WERI-Rb-1 (cell line): ENCODE data around the gene SSH3.

ENCODE experiments used
- DNase-seq: peaks from one replicate; pipeline ENCODE4 v3.0.0-alpha.2; 2020
- H3K27ac ChIP-seq: fragments of 250-450 bp; sonication (Bioruptor Pico); 2 replicates; pipeline ENCODE4 v1.5.1; 2020; ENCODE audit warnings: mild to moderate bottlenecking, moderate library complexity
- H3K27me3 ChIP-seq: fragments of 250-450 bp; sonication (Bioruptor Pico); 2 replicates; pipeline ENCODE4 v1.5.1; 2021; ENCODE audit warnings: mild to moderate bottlenecking, low read depth, moderate library complexity; ENCODE audit not compliant: insufficient read depth, severe bottlenecking
- H3K36me3 ChIP-seq: fragments of 250-450 bp; sonication (Bioruptor Pico); 2 replicates; pipeline ENCODE4 v1.5.1; 2020; ENCODE audit warnings: mild to moderate bottlenecking, moderate library complexity
- H3K4me3 ChIP-seq: 2 replicates; pipeline ENCODE4 v1.5.1; 2011; ENCODE audit warnings: low read depth, mild to moderate bottlenecking, control low read depth, low read length
- H3K9me3 ChIP-seq: fragments of 250-450 bp; sonication (Bioruptor Pico); 2 replicates; pipeline ENCODE4 v1.5.1; 2021; ENCODE audit warnings: mild to moderate bottlenecking, moderate library complexity; ENCODE audit not compliant: severe bottlenecking
- CTCF ChIP-seq: IDR thresholded peaks from 2 replicates; pipeline ENCODE4 v1.5.1; 2011; ENCODE audit warnings: low read depth, mild to moderate bottlenecking, control low read depth, inconsistent platforms, low read length

The SSH3 gene

GRCh38 chr11:67349457-67349856 lies 46.1 kb downstream of the SSH3 start:
- no peaks in the 10 kb centered on the region for H3K27me3 ChIP-seq
- no peak overlapping the region for H3K27ac ChIP-seq
- no peaks in the 10 kb centered on the region for H3K36me3 ChIP-seq
- no peak for TF ChIP-seq CTCF
- H3K9me3 ChIP-seq: no peaks in the 10 kb centered on the region
- H3K4me3 ChIP-seq: no peak overlapping the region
- DNase-seq: no peak

GRCh38 chr11:67349928-67350465 lies 46.7 kb downstream of the SSH3 start:
- Histone ChIP-seq H3K27ac (no peak overlapping the region), H3K4me3 (no peak overlapping the region), H3K9me3 (no peaks in the 10 kb centered on the region), H3K27me3 (no peaks in the 10 kb centered on the region), H3K36me3 (no peaks in the 10 kb centered on the region)
- no peak for TF ChIP-seq CTCF
- no peak for DNase-seq

GRCh38 chr11:67351275-67352005 lies 48.1 kb downstream of the SSH3 start:
- Histone ChIP-seq H3K9me3 (no peaks in the 10 kb centered on the region), H3K27ac (no peak overlapping the region), H3K27me3 (no peaks in the 10 kb centered on the region), H3K36me3 (no peaks in the 10 kb centered on the region), H3K4me3 (no peak overlapping the region)
- peak; percentile 93 for TF ChIP-seq CTCF
- DNase-seq: peak; percentile 60

GRCh38 chr11:67352546-67353316 lies 49.4 kb downstream of the SSH3 start:
- Histone ChIP-seq H3K4me3 (peak overlapping the region; percentile 65), H3K9me3 (no peaks in the 10 kb centered on the region), H3K27ac (peak overlapping the region; percentile 91), H3K27me3 (no peaks in the 10 kb centered on the region), H3K36me3 (no peaks in the 10 kb centered on the region)
- no peak for DNase-seq
- no peak for TF ChIP-seq CTCF

GRCh38 chr11:67353317-67354074 lies 50.2 kb downstream of the SSH3 start, which contains the start of gene POLD4:
TSS of gene POLD4 (minus strand) at chr11:67353546. CDS start at chr11:67353399, 147 bp downstream.
- Histone ChIP-seq H3K9me3 (no peaks in the 10 kb centered on the region), H3K4me3 (peak within 1 kb of the TSS; percentile 65), H3K27ac (peak within 1 kb of the TSS; percentile 91), H3K27me3 (no peaks in the 10 kb centered on the region), H3K36me3 (no peaks in the 10 kb centered on the region)
- peak; percentile 97 for DNase-seq
- TF ChIP-seq CTCF: no peak
